Measurements from ENCODE around the gene ITGA7.

- TF ChIP-seq CTCF (IDR thresholded peaks at IDR 0.05; ENCODE audit: low read depth, low read length) (no peak), POLR2A (IDR thresholded peaks at IDR 0.05; ENCODE audit: extremely low read depth, insufficient read length) (no peak), MAX (IDR thresholded peaks at IDR 0.05; ENCODE audit: low read depth, low read length) (no peak)
These were observed 4.8 kb downstream of the ITGA7 start for GRCh38 chr12:55702861-55703260.
